GM19455 (cell line): ENCODE data around the gene SGMS1.
"Not testable (repeated sequence)": the region's sequence is repeated elsewhere in the genome, so short reads cannot be mapped to it uniquely, and the experiment has no call there.

Experiments used
- ATAC-seq: cut with Tn5 transposase; IDR thresholded peaks from one replicate; pipeline ENCODE4 v1.9.1; 2021; ENCODE audit not compliant: unreplicated experiment

The SGMS1 gene

GRCh38 chr10:50286996-50287803 is 336.6 kb downstream of the SGMS1 start:
- no peak for ATAC-seq

DNA sequence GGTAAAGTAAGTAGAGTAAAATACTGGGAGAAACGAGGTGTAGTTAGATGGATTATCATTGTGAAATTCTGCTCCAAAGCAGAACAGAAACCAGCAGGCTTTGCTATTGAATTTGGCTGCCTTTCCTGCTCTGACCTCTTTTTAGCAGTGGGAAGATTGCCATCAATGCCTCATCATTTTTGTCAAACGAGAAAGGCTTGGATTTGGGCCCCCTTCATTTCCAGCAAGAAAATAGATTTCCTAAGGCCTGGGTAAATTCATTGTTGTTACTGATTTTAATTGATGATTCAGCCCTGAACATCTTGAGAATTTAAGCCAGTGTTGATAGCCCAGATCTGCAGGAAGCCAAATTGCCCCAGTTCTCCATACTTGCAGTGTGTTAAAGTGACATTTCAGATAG is 337.2 kb downstream of the SGMS1 start:
- ATAC-seq, result no peak

GRCh38 chr10:50281967-50282522 is 341.7 kb downstream of the SGMS1 start:
- ATAC-seq, result no peak

DNA sequence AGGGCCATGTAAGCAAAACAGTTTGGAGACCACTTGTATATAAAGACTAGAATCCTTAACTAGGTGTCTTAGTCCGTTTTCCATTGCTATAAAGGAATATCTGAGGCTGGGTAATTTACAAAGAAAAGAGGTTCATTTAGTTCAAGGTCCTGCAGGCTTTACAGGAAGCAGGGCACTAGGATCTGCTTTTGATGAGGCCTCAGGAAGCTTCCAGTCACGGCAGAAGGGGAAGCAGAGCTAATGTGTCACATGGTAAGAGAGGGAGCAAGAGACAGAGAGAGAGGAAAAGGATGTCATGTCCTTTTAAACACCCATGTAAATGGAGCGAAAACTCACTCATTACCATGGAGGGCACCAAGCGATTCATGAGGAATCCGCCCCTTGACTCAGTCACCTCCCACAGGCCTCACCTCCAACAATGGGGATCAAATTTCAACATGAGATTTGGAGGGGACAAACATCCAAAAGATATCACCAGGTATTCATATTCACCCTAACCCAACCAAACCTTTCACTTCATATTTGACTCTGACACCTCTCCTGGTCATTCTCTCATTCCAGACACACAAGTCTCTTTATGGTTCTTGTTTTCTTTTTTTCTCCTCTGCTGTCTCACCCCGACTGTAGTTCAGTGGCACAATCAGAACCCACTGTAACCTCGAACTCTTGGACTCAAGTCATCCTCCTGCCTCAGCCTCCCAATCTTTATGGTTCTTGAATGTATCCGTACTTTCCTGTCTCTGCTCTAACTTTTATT is 342.4 kb downstream of the SGMS1 start:
- no peak for ATAC-seq

GRCh38 chr10:50280049-50280841 is 343.5 kb downstream of the SGMS1 start:
- no peak for ATAC-seq

- ATAC-seq, result no peak
Measured at GRCh38 chr10:50279489-50279888, 344.3 kb downstream of the SGMS1 start.

DNA sequence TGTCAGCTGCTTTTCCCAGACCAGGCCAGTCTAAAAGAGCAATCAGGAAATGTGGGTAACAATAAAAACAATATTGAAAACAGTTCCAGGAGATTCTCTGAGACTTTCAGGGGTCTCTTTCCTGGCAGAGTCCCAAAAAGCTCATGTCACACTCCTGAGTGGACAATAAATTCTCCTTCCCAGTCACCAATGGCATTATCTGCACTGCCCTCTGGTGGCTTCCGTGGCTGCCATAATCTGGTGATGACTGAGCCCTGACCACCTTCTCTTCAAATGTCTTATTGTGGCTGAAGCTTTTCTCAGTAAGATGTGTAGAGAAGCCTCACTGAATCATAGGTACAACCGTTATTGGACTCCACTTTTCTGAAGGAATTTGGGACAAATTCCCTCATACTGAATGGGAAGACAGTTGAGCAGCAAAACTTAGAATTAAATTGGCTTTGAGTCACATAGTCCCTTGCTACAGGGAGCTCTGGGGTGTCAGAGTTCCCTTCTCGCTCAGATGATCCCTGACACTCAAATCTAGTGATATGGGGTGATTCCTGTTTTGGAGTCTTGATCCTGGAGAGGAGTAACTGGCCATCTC is 348.0 kb downstream of the SGMS1 start:
- ATAC-seq, result no peak

GRCh38 chr10:50272531-50272930 is 351.2 kb downstream of the SGMS1 start:
- no peak for ATAC-seq

DNA sequence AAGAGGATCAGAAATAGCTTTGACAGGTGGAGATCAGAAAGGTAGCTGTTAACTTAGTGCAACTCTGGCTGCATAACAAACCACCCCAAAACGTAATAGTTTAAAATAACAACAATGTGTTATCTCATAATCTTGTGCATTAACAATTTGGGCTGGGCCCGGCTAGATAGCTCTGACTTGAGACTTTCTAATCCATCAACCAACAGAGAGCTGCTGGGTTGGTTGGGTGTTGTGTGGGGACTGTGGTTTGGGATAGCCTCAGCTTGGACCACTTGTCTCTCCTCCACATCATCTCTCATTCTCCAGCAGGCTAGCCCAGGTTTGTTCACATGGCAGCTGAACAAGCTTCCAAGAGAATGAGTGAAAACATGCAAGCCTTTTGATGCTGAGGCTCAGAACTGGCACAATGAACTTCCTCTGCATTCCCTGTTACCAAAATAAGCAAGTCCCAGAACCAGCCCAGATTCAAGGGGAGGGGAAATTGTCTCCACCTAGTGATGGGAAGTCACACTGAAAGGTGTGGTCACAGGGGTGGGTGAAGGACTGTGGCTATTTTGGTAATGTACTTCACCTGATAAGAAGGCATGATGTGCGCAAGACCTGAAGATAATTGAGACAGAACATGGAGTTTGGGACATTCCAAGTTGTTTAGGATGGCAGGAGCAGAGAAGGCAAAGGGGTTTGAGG is 352.0 kb downstream of the SGMS1 start:
- no peak for ATAC-seq

GRCh38 chr10:50267877-50268276 is 355.9 kb downstream of the SGMS1 start:
- not testable (repeated sequence) for ATAC-seq

GRCh38 chr10:50262625-50263024 is 361.1 kb downstream of the SGMS1 start:
- not testable (repeated sequence) for ATAC-seq

- ATAC-seq, result peak; percentile 99
Measured at GRCh38 chr10:50260791-50261281, 362.9 kb downstream of the SGMS1 start.
